SK-N-MC (cell line): Measurements from ENCODE around the gene DNAJA4.

Source experiments
- EZH2 ChIP-seq: fragments of 200-600 bp; sonication (generic); IDR thresholded peaks from one replicate; pipeline ENCODE4 v1.6.1; 2017; ENCODE audit warnings: antibody characterized with exemption
- FOXP2 ChIP-seq: optimal IDR thresholded peaks from 2 replicates; pipeline ENCODE3; 2011; ENCODE audit warnings: mild to moderate bottlenecking, moderate library complexity; ENCODE audit not compliant: insufficient read depth; ENCODE audit errors: extremely low read length, control extremely low read depth
- POLR2AphosphoS5 ChIP-seq: IDR thresholded peaks from 2 replicates; pipeline ENCODE4 v1.6.1; 2012; ENCODE audit warnings: mild to moderate bottlenecking, low read depth, low read length, borderline replicate concordance

- TF ChIP-seq EZH2 (no peak), POLR2AphosphoS5 (no peak), FOXP2 (no peak)
Observed at GRCh38 chr15:78264304-78265136, at the start of gene DNAJA4.
